Trophoblast cell (in vitro differentiated cells and primary cell): ENCODE data around the gene OTOG.

Experiments used
- DNase-seq, 2 donors: peaks; one replicate each; pipeline ENCODE4 v3.0.0-alpha.2; 2016
- H2AFZ ChIP-seq: 2 replicates; pipeline ENCODE4 v1.6.1; 2013; ENCODE audit warnings: low read length, moderate library complexity, mild to moderate bottlenecking; ENCODE audit not compliant: insufficient read depth, poor library complexity
- H2AK5ac ChIP-seq: 2 replicates; pipeline ENCODE4 v1.6.1; 2013; ENCODE audit warnings: mild to moderate bottlenecking, low read length
- H2BK120ac ChIP-seq: 2 replicates; pipeline ENCODE4 v1.6.1; 2013; ENCODE audit warnings: low read length, mild to moderate bottlenecking, moderate library complexity; ENCODE audit not compliant: insufficient read depth, poor library complexity
- H2BK12ac ChIP-seq: 2 replicates; pipeline ENCODE4 v1.6.1; 2013; ENCODE audit warnings: mild to moderate bottlenecking, low read length, moderate library complexity
- H2BK5ac ChIP-seq: 2 replicates; pipeline ENCODE4 v1.6.1; 2013; ENCODE audit warnings: low read length, low read depth, moderate library complexity, mild to moderate bottlenecking; ENCODE audit not compliant: poor library complexity
- H3K14ac ChIP-seq: 2 replicates; pipeline ENCODE4 v1.6.1; 2013; ENCODE audit warnings: mild to moderate bottlenecking, low read length
- H3K18ac ChIP-seq: 2 replicates; pipeline ENCODE4 v1.6.1; 2013; ENCODE audit warnings: mild to moderate bottlenecking, low read length
- H3K23ac ChIP-seq: 2 replicates; pipeline ENCODE4 v1.6.1; 2013; ENCODE audit warnings: low read length
- H3K27ac ChIP-seq: 2 replicates; pipeline ENCODE4 v1.5.1; 2013; ENCODE audit warnings: low read depth, mild to moderate bottlenecking, inconsistent platforms, low read length, moderate library complexity
- H3K27me3 ChIP-seq: 2 replicates; pipeline ENCODE4 v1.6.1; 2013; ENCODE audit warnings: inconsistent platforms, mild to moderate bottlenecking, low read length, moderate library complexity; ENCODE audit not compliant: insufficient read depth
- H3K36me3 ChIP-seq, 2 experiments: 1 replicate in 1 of 2; 2 replicates in 1 of 2; pipeline ENCODE4 v1.6.1; 2013; ENCODE audit warnings: low read length in 2 of 2, mild to moderate bottlenecking in 2 of 2, moderate library complexity in 1 of 2; ENCODE audit not compliant: insufficient read depth in 2 of 2, control insufficient read depth in 1 of 2
- H3K4ac ChIP-seq: 2 replicates; pipeline ENCODE4 v1.6.1; 2013; ENCODE audit warnings: low read depth, mild to moderate bottlenecking, low read length, moderate library complexity
- H3K4me1 ChIP-seq, 2 experiments: 1 replicate in 1 of 2; 2 replicates in 1 of 2; pipeline ENCODE4 v1.6.1; 2013; ENCODE audit warnings: low read length in 2 of 2, mild to moderate bottlenecking in 2 of 2, moderate library complexity in 1 of 2; ENCODE audit not compliant: insufficient read depth in 2 of 2, control insufficient read depth in 1 of 2
- H3K4me2 ChIP-seq: 2 replicates; pipeline ENCODE4 v1.6.1; 2013; ENCODE audit warnings: inconsistent platforms, mild to moderate bottlenecking, low read length, moderate library complexity
- H3K4me3 ChIP-seq: 2 replicates; pipeline ENCODE4 v1.5.1; 2013; ENCODE audit warnings: mild to moderate bottlenecking, low read depth, low read length, inconsistent platforms
- H3K79me1 ChIP-seq: one replicate; pipeline ENCODE4 v1.6.1; 2013; ENCODE audit warnings: low read length
- H3K79me2 ChIP-seq: 2 replicates; pipeline ENCODE4 v1.6.1; 2013; ENCODE audit warnings: low read length, mild to moderate bottlenecking; ENCODE audit not compliant: control insufficient read depth, insufficient read depth, poor library complexity
- H3K9ac ChIP-seq: 2 replicates; pipeline ENCODE4 v1.6.1; 2013; ENCODE audit warnings: mild to moderate bottlenecking, low read length
- H3K9me3 ChIP-seq: 2 replicates; pipeline ENCODE4 v1.6.1; 2013; ENCODE audit warnings: low read depth, mild to moderate bottlenecking, control low read depth, inconsistent platforms, low read length; ENCODE audit not compliant: insufficient read depth
- H4K12ac ChIP-seq: 2 replicates; pipeline ENCODE4 v1.6.1; 2013; ENCODE audit warnings: low read depth, mild to moderate bottlenecking, low read length, moderate library complexity
- H4K8ac ChIP-seq: 2 replicates; pipeline ENCODE4 v1.6.1; 2013; ENCODE audit warnings: low read depth, mild to moderate bottlenecking, low read length, moderate library complexity
- H4K91ac ChIP-seq: one replicate; pipeline ENCODE4 v1.6.1; 2013; ENCODE audit warnings: low read depth, mild to moderate bottlenecking, low read length, moderate library complexity
- WGBS: extraction: QIAGEN DNeasy Blood & Tissue Kit; methylation state at CpG from one replicate; pipeline ENCODE4 v1.1.7; 2013; ENCODE audit warnings: missing lambda C conversion rate; ENCODE audit not compliant: insufficient read length, insufficient coverage; ENCODE audit errors: extremely low coverage; 5-methylcytosine and 5-hydroxymethylcytosine counted together

OTOG gene

DNA sequence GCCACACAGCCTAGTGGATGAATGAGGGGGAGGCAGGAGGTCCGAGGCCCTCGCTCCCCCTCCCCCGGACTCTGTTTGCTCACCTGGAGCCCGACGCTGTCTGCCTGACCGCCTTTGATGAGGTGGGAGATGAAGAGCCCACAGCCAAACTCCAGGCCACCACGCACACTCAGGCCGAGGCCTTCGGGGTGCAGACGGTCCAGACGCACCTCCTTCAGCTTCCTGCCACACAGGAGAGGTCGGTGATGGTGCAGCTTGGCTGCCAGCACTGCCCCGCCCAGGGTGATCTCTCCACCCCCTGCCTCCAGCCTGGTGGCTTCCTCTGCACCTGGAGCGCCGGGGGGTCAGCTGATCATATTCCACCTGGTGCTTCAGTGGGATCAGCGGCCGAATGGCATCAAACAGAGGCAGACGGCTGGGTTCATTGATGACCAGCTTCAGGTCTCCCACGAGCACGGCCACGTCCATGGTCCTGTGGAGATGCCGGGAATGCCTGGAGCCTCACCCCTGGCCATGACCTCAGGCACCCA, 15.9 kb upstream of the OTOG start:
- Histone ChIP-seq H3K27ac (no peak overlapping the region), H3K79me1 (no peaks in the 10 kb centered on the region), H2AFZ (no peak overlapping the region), H3K9me3 (peaks cover 2% of the 10 kb centered on the region), H4K12ac (no peak overlapping the region), H3K18ac (no peak overlapping the region), H3K4me2 (no peak overlapping the region), H3K4me3 (no peak overlapping the region), H4K91ac (no peak overlapping the region), H4K8ac (no peak overlapping the region), H3K4me1 (no peaks in the 10 kb centered on the region), H2BK5ac (no peak overlapping the region), H3K14ac (no peak overlapping the region), H3K9ac (no peak overlapping the region), H3K27me3 (no peaks in the 10 kb centered on the region), H3K23ac (no peak overlapping the region), H2BK12ac (no peak overlapping the region), H2BK120ac (no peak overlapping the region), H3K36me3 (no peaks in the 10 kb centered on the region), H3K4ac (no peak overlapping the region), H3K79me2 (no peaks in the 10 kb centered on the region), H2AK5ac (no peak overlapping the region)
- no peak for DNase-seq
- WGBS: no CpG with 5 or more reads among the region's 22 CpGs

- Histone ChIP-seq H2BK5ac (no peak overlapping the region), H2AK5ac (no peak overlapping the region), H3K4me1 (no peaks in the 10 kb centered on the region), H3K18ac (no peak overlapping the region), H3K14ac (no peak overlapping the region), H3K4me2 (no peak overlapping the region), H2BK12ac (no peak overlapping the region), H3K36me3 (no peaks in the 10 kb centered on the region), H3K27ac (no peak overlapping the region), H4K12ac (no peak overlapping the region), H4K8ac (no peak overlapping the region), H3K4ac (no peak overlapping the region), H4K91ac (no peak overlapping the region), H3K9ac (no peak overlapping the region), H2BK120ac (no peak overlapping the region), H3K4me3 (no peak overlapping the region), H3K27me3 (no peaks in the 10 kb centered on the region), H3K23ac (no peak overlapping the region), H3K9me3 (peaks cover 2% of the 10 kb centered on the region), H2AFZ (no peak overlapping the region), H3K79me1 (no peaks in the 10 kb centered on the region), H3K79me2 (no peaks in the 10 kb centered on the region)
- DNase-seq: no peak
- no CpG with 5 or more reads among the region's 6 CpGs for WGBS
Observed at GRCh38 chr11:17531636-17532113, 15.4 kb upstream of the OTOG start.

GRCh38 chr11:17532784-17533183, 14.3 kb upstream of the OTOG start:
- H3K4me3 ChIP-seq: no peak overlapping the region
- H2BK12ac ChIP-seq: no peak overlapping the region
- no peak for DNase-seq
- H3K4ac ChIP-seq: no peak overlapping the region
- no peaks in the 10 kb centered on the region for H3K79me1 ChIP-seq
- WGBS: no CpG with 5 or more reads among the region's 2 CpGs
- H4K12ac ChIP-seq: no peak overlapping the region
- no peak overlapping the region for H3K14ac ChIP-seq
- no peak overlapping the region for H3K23ac ChIP-seq
- H2BK5ac ChIP-seq: no peak overlapping the region
- no peaks in the 10 kb centered on the region for H3K79me2 ChIP-seq
- H3K18ac ChIP-seq: no peak overlapping the region
- no peak overlapping the region for H4K91ac ChIP-seq
- H3K4me1 ChIP-seq: no peaks in the 10 kb centered on the region
- no peak overlapping the region for H3K27ac ChIP-seq
- no peaks in the 10 kb centered on the region for H3K27me3 ChIP-seq
- no peak overlapping the region for H2BK120ac ChIP-seq
- H4K8ac ChIP-seq: no peak overlapping the region
- no peak overlapping the region for H3K9ac ChIP-seq
- no peak overlapping the region for H2AK5ac ChIP-seq
- peaks cover 2% of the 10 kb centered on the region for H3K9me3 ChIP-seq
- no peak overlapping the region for H3K4me2 ChIP-seq
- no peak overlapping the region for H2AFZ ChIP-seq
- H3K36me3 ChIP-seq: no peaks in the 10 kb centered on the region

- H2AFZ ChIP-seq: no peak overlapping the region
Observed at GRCh38 chr11:17533341-17533740, 13.7 kb upstream of the OTOG start.

More at GRCh38 chr11:17533341-17533740, 13.7 kb upstream of the OTOG start:
- no peak overlapping the region for H3K9ac ChIP-seq
- H3K9me3 ChIP-seq: peaks cover 2% of the 10 kb centered on the region
- H2BK5ac ChIP-seq: no peak overlapping the region
- no peak overlapping the region for H4K91ac ChIP-seq
- no peaks in the 10 kb centered on the region for H3K36me3 ChIP-seq
- H3K4ac ChIP-seq: no peak overlapping the region
- H3K27me3 ChIP-seq: no peaks in the 10 kb centered on the region
- no peak overlapping the region for H2AK5ac ChIP-seq
- no peak overlapping the region for H3K4me3 ChIP-seq
- no peak overlapping the region for H4K8ac ChIP-seq
- H4K12ac ChIP-seq: no peak overlapping the region
- H3K23ac ChIP-seq: no peak overlapping the region
- no peak overlapping the region for H3K4me2 ChIP-seq
- H3K18ac ChIP-seq: no peak overlapping the region
- H2BK120ac ChIP-seq: no peak overlapping the region
- no peak overlapping the region for H3K27ac ChIP-seq
- WGBS: no CpG with 5 or more reads among the region's 6 CpGs
- no peak overlapping the region for H2BK12ac ChIP-seq
- H3K79me1 ChIP-seq: no peaks in the 10 kb centered on the region
- no peaks in the 10 kb centered on the region for H3K79me2 ChIP-seq
- no peaks in the 10 kb centered on the region for H3K4me1 ChIP-seq
- no peak for DNase-seq
- no peak overlapping the region for H3K14ac ChIP-seq
